ENCODE results near the gene TTN. TPM values are rescaled to one million over a fixed set of nuclear protein-coding genes. Genes with fewer than 3 reads are reported as not detected.

The TTN gene
- total RNA-seq, 6 donors from 2014 or later: 13.8 to 895 (median 119) TPM

- no peaks in the 10 kb centered on the region for H3K36me3 ChIP-seq
- ATAC-seq (ENCODE audit: low FRiP score in 2 of 2) (no peak), DNase-seq (no peak)
- H3K4me1 ChIP-seq: no peaks in the 10 kb centered on the region
- H3K27ac ChIP-seq: no peak overlapping the region
- no peak overlapping the region for H3K4me3 ChIP-seq
- TF ChIP-seq EP300 (IDR thresholded peaks at IDR 0.05) (no peak), CTCF (IDR thresholded peaks at IDR 0.05) (no peak), POLR2AphosphoS5 (IDR thresholded peaks at IDR 0.05) (no peak), POLR2A (IDR thresholded peaks at IDR 0.05) (no peak)
- H3K9me3 ChIP-seq: no peaks in the 10 kb centered on the region
- no peaks in the 10 kb centered on the region for H3K27me3 ChIP-seq
- WGBS, 2 donors: 67 to 94% methylated on average over 1 of the region's 1 CpG
These were observed 123.3 kb downstream of the TTN start for GRCh38 chr2:178683877-178684276.

GRCh38 chr2:178681081-178681480, 126.1 kb downstream of the TTN start:
- TF ChIP-seq CTCF (IDR thresholded peaks at IDR 0.05): no peak
- no peak for TF ChIP-seq EP300 (IDR thresholded peaks at IDR 0.05)
- no peak for TF ChIP-seq POLR2A (IDR thresholded peaks at IDR 0.05)
- TF ChIP-seq POLR2AphosphoS5 (IDR thresholded peaks at IDR 0.05): no peak
- Histone ChIP-seq H3K4me1 (no peaks in the 10 kb centered on the region), H3K27ac (no peak overlapping the region), H3K9me3 (no peaks in the 10 kb centered on the region), H3K36me3 (no peaks in the 10 kb centered on the region), H3K27me3 (no peaks in the 10 kb centered on the region), H3K4me3 (no peak overlapping the region)
- ATAC-seq (ENCODE audit: low FRiP score in 2 of 2) (no peak), DNase-seq (no peak)
- 89 to 92% methylated on average over 4 of the region's 4 CpGs for WGBS, 2 donors

- Histone ChIP-seq H3K4me3 (no peak overlapping the region), H3K36me3 (no peaks in the 10 kb centered on the region), H3K9me3 (no peaks in the 10 kb centered on the region), H3K27ac (no peak overlapping the region), H3K27me3 (no peaks in the 10 kb centered on the region), H3K4me1 (no peaks in the 10 kb centered on the region)
- DNase-seq: no peak
- no peak for ATAC-seq (ENCODE audit: low FRiP score in 2 of 2)
- TF ChIP-seq POLR2AphosphoS5 (IDR thresholded peaks at IDR 0.05): no peak
- WGBS, 2 donors: 67 to 71% methylated on average over 1 of the region's 1 CpG
These were observed 127.3 kb downstream of the TTN start for GRCh38 chr2:178679891-178680290.

GRCh38 chr2:178677599-178677998, 129.6 kb downstream of the TTN start:
- Histone ChIP-seq H3K27ac (no peak overlapping the region), H3K4me3 (no peak overlapping the region), H3K36me3 (no peaks in the 10 kb centered on the region), H3K9me3 (no peaks in the 10 kb centered on the region), H3K27me3 (no peaks in the 10 kb centered on the region), H3K4me1 (no peaks in the 10 kb centered on the region)
- TF ChIP-seq POLR2A (IDR thresholded peaks at IDR 0.05) (no peak), EP300 (IDR thresholded peaks at IDR 0.05) (no peak), CTCF (IDR thresholded peaks at IDR 0.05) (no peak), POLR2AphosphoS5 (IDR thresholded peaks at IDR 0.05) (no peak)
- 42 to 55% methylated on average over 2 of the region's 2 CpGs for WGBS, 2 donors
- no peak for ATAC-seq (ENCODE audit: low FRiP score in 2 of 2)
- no peak for DNase-seq

GRCh38 chr2:178676046-178676445, 131.2 kb downstream of the TTN start:
- H3K36me3 ChIP-seq: no peaks in the 10 kb centered on the region
- H3K4me1 ChIP-seq: no peaks in the 10 kb centered on the region
- ATAC-seq (ENCODE audit: low FRiP score in 2 of 2): no peak
- 96 to 97% methylated on average over 5 of the region's 5 CpGs for WGBS, 2 donors
- H3K4me3 ChIP-seq: no peak overlapping the region
- TF ChIP-seq CTCF (IDR thresholded peaks at IDR 0.05) (no peak), POLR2AphosphoS5 (IDR thresholded peaks at IDR 0.05) (no peak)
- no peak overlapping the region for H3K27ac ChIP-seq
- H3K27me3 ChIP-seq: no peaks in the 10 kb centered on the region
- DNase-seq: no peak
- H3K9me3 ChIP-seq: no peaks in the 10 kb centered on the region

Measured in upper lobe of left lung (tissue), 6 donors.